K562 (cell line): ENCODE data around the gene GMEB2. TPM values are rescaled to one million over a fixed set of nuclear protein-coding genes. Genes with fewer than 3 reads are reported as not detected.

ENCODE experiments used
- ATAC-seq: fragments of 200-7000 bp; cut with Tn5 transposase; 3 replicates; pipeline ENCODE4 v1.9.1; 2020; ENCODE audit warnings: moderate library complexity
- BruUV-seq: library from RNA; stranded (reverse); fragments of 400-500 nt; replicated peaks from 2 replicates; lab custom pipeline; 2021; lab: Mats Ljungman, UMichigan
- CTCF ChIA-PET: fragments of 300-600 bp; formaldehyde crosslinking; extraction: SDS; loops from one replicate; lab custom pipeline; 2021; ENCODE audit warnings: low intra/inter-chr PET ratio; lab: Yijun Ruan, JAX
- POLR2A ChIA-PET: fragments of 300-600, 350-650 bp; sonication (Branson Sonifier 250); formaldehyde crosslinking; extraction: SDS; loops from one replicate; lab custom pipeline; 2021; ENCODE audit warnings: antibody characterized with exemption, inconsistent platforms; lab: Yijun Ruan, JAX
- DNase-seq, 4 experiments: peaks; one replicate each; pipeline versions ENCODE4 v3.0.0 to v3.0.0-alpha.2; 2011 to 2018; ENCODE audit warnings: low spot score in 3 of 4, mixed read lengths in 3 of 4; ENCODE audit errors: extremely low read depth in 1 of 4
- FAIRE-seq: peaks from 2 replicates; lab custom pipeline; 2011; peaks lifted over from hg19 to GRCh38; lab: Jason Lieb, UNC
- H2AFZ ChIP-seq: 2 replicates; pipeline ENCODE4 v1.6.0; 2011; ENCODE audit warnings: low read depth, low read length, control low read depth, inconsistent platforms
- H3K27ac ChIP-seq: fragments of 200-600 bp; 3 replicates; pipeline ENCODE4 v1.8.0; 2011; ENCODE audit warnings: low read depth, mild to moderate bottlenecking, control low read depth, inconsistent platforms, low read length, moderate library complexity, mixed read lengths; ENCODE audit errors: extremely low read depth
- H3K27me3 ChIP-seq, 2 experiments: fragments of 300-600 bp in 1 of 2; 2 replicates in 1 of 2; 3 replicates in 1 of 2; pipeline versions ENCODE4 v1.6.0 to v1.8.0; 2011; ENCODE audit warnings: inconsistent platforms in 2 of 2, low read length in 2 of 2, mild to moderate bottlenecking in 1 of 2, mixed read lengths in 1 of 2, moderate library complexity in 1 of 2; ENCODE audit not compliant: control insufficient read depth in 2 of 2, insufficient read depth in 2 of 2
- H3K36me3 ChIP-seq: fragments of 300-600 bp; 3 replicates; pipeline ENCODE4 v1.8.0; 2011; ENCODE audit warnings: mild to moderate bottlenecking, low read length, inconsistent platforms; ENCODE audit not compliant: control insufficient read depth, insufficient read depth
- H3K4me1 ChIP-seq, 2 experiments: fragments of 200-600 bp in 1 of 2; replicated peaks in 1 of 2; 2 replicates in 1 of 2; 3 replicates in 1 of 2; pipeline versions ENCODE4 v1.5.1 to v1.8.0; 2011; ENCODE audit warnings: inconsistent platforms in 2 of 2, low read length in 2 of 2, mild to moderate bottlenecking in 1 of 2, mixed read lengths in 1 of 2, moderate library complexity in 1 of 2; ENCODE audit not compliant: control insufficient read depth in 2 of 2, insufficient read depth in 2 of 2
- H3K4me2 ChIP-seq: 2 replicates; pipeline ENCODE4 v1.6.1; 2011; ENCODE audit warnings: low read length, control low read depth, inconsistent platforms, mixed read lengths; ENCODE audit not compliant: insufficient read depth
- H3K4me3 ChIP-seq: fragments of 200-600 bp; sonication (generic), shearing (Covaris generic); 2 replicates; pipeline ENCODE4 v1.5.1; 2016; ENCODE audit warnings: control low read depth, inconsistent platforms
- H3K79me2 ChIP-seq: fragments of 200-600 bp; 3 replicates; pipeline ENCODE4 v1.8.0; 2011; ENCODE audit warnings: low read length, inconsistent platforms; ENCODE audit not compliant: control insufficient read depth, insufficient read depth
- H3K9ac ChIP-seq, 2 experiments: 2 replicates each; pipeline versions ENCODE4 v1.6.0 to v1.6.1; 2011; ENCODE audit warnings: low read depth in 2 of 2, low read length in 2 of 2, control low read depth in 1 of 2, inconsistent platforms in 1 of 2, mild to moderate bottlenecking in 1 of 2, mixed read lengths in 1 of 2; ENCODE audit not compliant: insufficient read depth in 1 of 2
- H3K9me1 ChIP-seq: one replicate; pipeline ENCODE4 v1.6.0; 2011; ENCODE audit warnings: inconsistent platforms, mild to moderate bottlenecking, low read length, moderate library complexity; ENCODE audit not compliant: control insufficient read depth, insufficient read depth
- H3K9me3 ChIP-seq: replicated peaks from 2 replicates; pipeline ENCODE4 v1.5.1; 2011; ENCODE audit warnings: low read depth, low read length, inconsistent platforms; ENCODE audit not compliant: control insufficient read depth, insufficient read depth
- H4K20me1 ChIP-seq: replicated peaks from 2 replicates; pipeline ENCODE4 v1.6.1; 2011; ENCODE audit warnings: low read length, inconsistent platforms, mixed read lengths; ENCODE audit not compliant: control insufficient read depth, insufficient read depth
- ARID3A ChIP-seq: IDR thresholded peaks from 2 replicates; pipeline ENCODE4 v1.6.1; 2012; ENCODE audit warnings: low read depth, low read length, improper control_type of control experiment, borderline replicate concordance
- BHLHE40 ChIP-seq: IDR thresholded peaks from 2 replicates; pipeline ENCODE4 v1.6.1; 2011; ENCODE audit warnings: low read length, improper control_type of control experiment
- FOXA3 ChIP-seq, 2 experiments: fragments of 450-650 bp in 1 of 2; sonication (generic) in 1 of 2; formaldehyde crosslinking; IDR thresholded peaks in 1 of 2; conservative IDR thresholded peaks in 1 of 2; 2 replicates each; pipeline versions ENCODE4 v1.4.0 to v1.8.0; 2020 to 2022; ENCODE audit warnings: mild to moderate bottlenecking in 2 of 2, missing genetic modification reagents in 1 of 2
- RB1 ChIP-seq: fragments of 450-650 bp; IDR thresholded peaks from 2 replicates; pipeline ENCODE4 v1.6.1; 2017; ENCODE audit warnings: low read depth, mild to moderate bottlenecking
- RFX1 ChIP-seq: fragments of 450-650 bp; IDR thresholded peaks from 2 replicates; pipeline ENCODE4 v1.6.1; 2016; ENCODE audit warnings: mild to moderate bottlenecking, moderate library complexity
- RNF219 ChIP-seq: fragments of 250-450 bp; sonication (Bioruptor Pico); IDR thresholded peaks from 2 replicates; pipeline ENCODE4 v1.5.0; 2022; ENCODE audit warnings: mild to moderate bottlenecking
- VEZF1 ChIP-seq: fragments of 200-800 bp; sonication (Bioruptor generic); IDR thresholded peaks from 2 replicates; pipeline ENCODE4 v1.6.1; 2017; ENCODE audit warnings: missing genetic modification characterization, missing compliant biosample characterization
- ZNF197 ChIP-seq: fragments of 200-800 bp; sonication (Bioruptor generic); IDR thresholded peaks from 2 replicates; pipeline ENCODE4 v1.6.1; 2016; ENCODE audit warnings: low read depth, missing genetic modification characterization, missing compliant biosample characterization
- ZNF23 ChIP-seq: fragments of 250-450 bp; sonication (Bioruptor Pico); IDR thresholded peaks from 2 replicates; pipeline ENCODE4 v1.4.0; 2020; ENCODE audit warnings: mild to moderate bottlenecking
- ZNF740 ChIP-seq, 3 experiments: fragments of 200-800 bp in 1 of 3; sonication (Bioruptor generic) in 1 of 3; sonication (generic) in 1 of 3; formaldehyde crosslinking in 1 of 3; IDR thresholded peaks; 2 replicates each; pipeline versions ENCODE4 v1.6.1 to v1.8.0; 2016 to 2022; ENCODE audit warnings: mild to moderate bottlenecking in 2 of 3, missing compliant biosample characterization in 2 of 3, missing genetic modification characterization in 2 of 3, missing genetic modification reagents in 1 of 3
- WGBS: fragments of 100-300 bp; shearing (Covaris generic); methylation state at CpG from one replicate; pipeline ENCODE4 v1.1.6; 2016; ENCODE audit warnings: low coverage, mixed read lengths; ENCODE audit not compliant: insufficient coverage; ENCODE audit errors: missing lambda C conversion rate; 5-methylcytosine and 5-hydroxymethylcytosine counted together
- in situ Hi-C: fragments of 300-500 bp; cut with MboI; formaldehyde crosslinking; loops from 4 replicates; pipeline ENCODE4 v1.15.0; 2018; ENCODE audit warnings: inconsistent platforms, mixed read lengths
- intact Hi-C: fragments of 100-400 bp; cut with micrococcal nuclease; formaldehyde crosslinking; loops from 2 replicates; pipeline ENCODE4 v1.14.2; 2022
- polyA plus RNA-seq, 8 experiments: library from polyadenylated mRNA; depleted of rRNA in 4 of 8; stranded (reverse) in 5 of 8; unstranded in 3 of 8; fragments of >200 nt; fragmentation: Nextera tagmentation in 2 of 8; fragmentation: Illumina TruSeq in 1 of 8; extraction: Ambion mirVana in 2 of 8; extraction: Trizol in 1 of 8; gene quantifications; 2 replicates each; pipeline versions ENCODE4 v1.2.1 to v1.2.3, GENCODE V29; 2011 to 2014; ENCODE audit warnings: inconsistent platforms in 1 of 8, missing spikeins in 1 of 8
- total RNA-seq, 7 experiments: library from RNA; depleted of rRNA in 6 of 7; stranded (reverse); fragments of >200 nt in 6 of 7; fragmentation: Illumina TruSeq in 2 of 7; extraction: Trizol in 2 of 7; gene quantifications; 2 replicates each; pipeline versions ENCODE4 v1.2.1 to v1.2.3, GENCODE V29; 2011 to 2021; ENCODE audit warnings: low replicate concordance in 1 of 7
- TF ChIP-seq, protein P1 (sequence below): fragments of 450-650 bp; IDR thresholded peaks from 2 replicates; pipeline ENCODE4 v1.6.1; 2016; ENCODE audit warnings: missing biosample characterization, missing genetic modification characterization
- TF ChIP-seq, protein P2 (sequence below): fragments of 250-450 bp; sonication (Bioruptor Pico); IDR thresholded peaks from 2 replicates; pipeline ENCODE4 v1.4.0; 2020; ENCODE audit warnings: mild to moderate bottlenecking

The GMEB2 gene
- total and polyA plus RNA-seq, 9 of the 15 experiments (the other 6 are each of a cell fraction or from before 2014, with no cell fraction given): 0.03 to 13.9 (median 6.3) TPM

GRCh38 chr20:63549019-63549418 lies 77.9 kb downstream of the GMEB2 start:
- in situ Hi-C loops (no loop called here), intact Hi-C loops (no loop called here)
- peaks cover 0 to 36% of the 10 kb centered on the region in 2 experiments; a peak in 4 of 5 replicates for H3K27me3 ChIP-seq
- H3K9ac ChIP-seq: peak overlapping the region in 1 of 2 experiments; percentile 83; a peak in 1 of 4 replicates
- H3K27ac ChIP-seq: no peak overlapping the region
- DNase-seq (peak in 2 of 4 experiments; percentile 55 to 58), FAIRE-seq (no peak), ATAC-seq (no peak)
- H3K9me3 ChIP-seq: no peaks in the 10 kb centered on the region
- no peak overlapping the region for H2AFZ ChIP-seq
- no peaks in the 10 kb centered on the region for H3K79me2 ChIP-seq
- BruUV-seq: no TSS peak
- no peak overlapping the region for H3K4me2 ChIP-seq
- H3K9me1 ChIP-seq: no peaks in the 10 kb centered on the region
- no peaks in the 10 kb centered on the region for H4K20me1 ChIP-seq
- no peaks in the 10 kb centered on the region for H3K36me3 ChIP-seq
- peaks cover 10 to 68% of the 10 kb centered on the region in 2 experiments for H3K4me1 ChIP-seq
- 15% methylated on average over 2 of the region's 25 CpGs for WGBS
- ChIA-PET POLR2A (no interaction called here), CTCF (no interaction called here)
- no peak overlapping the region for H3K4me3 ChIP-seq
- TF ChIP-seq ZNF197 (no peak), ZNF740 (CRISPR knock-in tag; IDR thresholded peaks at IDR 0.05) (0 out of 2 replicates have a peak, but pooled peaks have one; percentile 37), ZNF740 (tag; IDR thresholded peaks at IDR 0.05) (no peak), VEZF1 (CRISPR knock-in tag) (peak; percentile 64), RNF219 (no peak), ZNF23 (CRISPR knock-in tag) (no peak), BHLHE40 (peak; percentile 46; the same call in 1 of the 2 replicates), FOXA3 (CRISPR knock-in tag; conservative IDR thresholded peaks at IDR 0.05 in 1 of 2, IDR thresholded peaks at IDR 0.05 in 1 of 2) (no peak), RFX1 (no peak), RB1 (no peak), ARID3A (no peak)
- TF ChIP-seq, protein P1, sequence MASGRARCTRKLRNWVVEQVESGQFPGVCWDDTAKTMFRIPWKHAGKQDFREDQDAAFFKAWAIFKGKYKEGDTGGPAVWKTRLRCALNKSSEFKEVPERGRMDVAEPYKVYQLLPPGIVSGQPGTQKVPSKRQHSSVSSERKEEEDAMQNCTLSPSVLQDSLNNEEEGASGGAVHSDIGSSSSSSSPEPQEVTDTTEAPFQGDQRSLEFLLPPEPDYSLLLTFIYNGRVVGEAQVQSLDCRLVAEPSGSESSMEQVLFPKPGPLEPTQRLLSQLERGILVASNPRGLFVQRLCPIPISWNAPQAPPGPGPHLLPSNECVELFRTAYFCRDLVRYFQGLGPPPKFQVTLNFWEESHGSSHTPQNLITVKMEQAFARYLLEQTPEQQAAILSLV (tag): no peak
- TF ChIP-seq, protein P2, sequence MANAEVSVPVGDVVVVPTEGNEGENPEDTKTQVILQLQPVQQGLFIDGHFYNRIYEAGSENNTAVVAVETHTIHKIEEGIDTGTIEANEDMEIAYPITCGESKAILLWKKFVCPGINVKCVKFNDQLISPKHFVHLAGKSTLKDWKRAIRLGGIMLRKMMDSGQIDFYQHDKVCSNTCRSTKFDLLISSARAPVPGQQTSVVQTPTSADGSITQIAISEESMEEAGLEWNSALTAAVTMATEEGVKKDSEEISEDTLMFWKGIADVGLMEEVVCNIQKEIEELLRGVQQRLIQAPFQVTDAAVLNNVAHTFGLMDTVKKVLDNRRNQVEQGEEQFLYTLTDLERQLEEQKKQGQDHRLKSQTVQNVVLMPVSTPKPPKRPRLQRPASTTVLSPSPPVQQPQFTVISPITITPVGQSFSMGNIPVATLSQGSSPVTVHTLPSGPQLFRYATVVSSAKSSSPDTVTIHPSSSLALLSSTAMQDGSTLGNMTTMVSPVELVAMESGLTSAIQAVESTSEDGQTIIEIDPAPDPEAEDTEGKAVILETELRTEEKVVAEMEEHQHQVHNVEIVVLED: no peak
